HepG2 (cell line): Measurements from ENCODE around the gene TPM2. TPM values are rescaled to one million over a fixed set of nuclear protein-coding genes. Genes with fewer than 3 reads are reported as not detected.

Source experiments
- FOXA3 ChIP-seq: IDR thresholded peaks from 2 replicates; pipeline ENCODE4 v1.6.1; 2016; ENCODE audit warnings: missing genetic modification reagents, missing compliant biosample characterization
- KDM4B ChIP-seq: sonication (generic); formaldehyde crosslinking; IDR thresholded peaks from 2 replicates; pipeline ENCODE4 v1.4.0; 2020; ENCODE audit warnings: missing genetic modification reagents
- NAIF1 ChIP-seq: sonication (generic); formaldehyde crosslinking; IDR thresholded peaks from 2 replicates; pipeline ENCODE4 v1.5.0; 2020; ENCODE audit warnings: mild to moderate bottlenecking, missing genetic modification reagents, borderline replicate concordance
- PHF20 ChIP-seq: sonication (generic); formaldehyde crosslinking; IDR thresholded peaks from 2 replicates; pipeline ENCODE4 v1.5.0; 2020; ENCODE audit warnings: mild to moderate bottlenecking, missing genetic modification reagents
- PRDM15 ChIP-seq: sonication (generic); formaldehyde crosslinking; IDR thresholded peaks from 2 replicates; pipeline ENCODE4 v1.4.0; 2020; ENCODE audit warnings: missing genetic modification reagents
- REXO4 ChIP-seq: sonication (generic); formaldehyde crosslinking; IDR thresholded peaks from 2 replicates; pipeline ENCODE4 v1.8.0; 2022; ENCODE audit warnings: missing genetic modification reagents, mild to moderate bottlenecking, borderline replicate concordance
- STAG1 ChIP-seq: sonication (generic); formaldehyde crosslinking; IDR thresholded peaks from 2 replicates; pipeline ENCODE4 v1.4.0; 2020; ENCODE audit warnings: missing genetic modification reagents
- ZBTB20 ChIP-seq: sonication (generic); formaldehyde crosslinking; IDR thresholded peaks from 2 replicates; pipeline ENCODE4 v1.8.1; 2023; ENCODE audit warnings: missing genetic modification reagents, low read depth, mild to moderate bottlenecking, borderline replicate concordance
- ZBTB33 ChIP-seq: sonication (generic); formaldehyde crosslinking; IDR thresholded peaks from 2 replicates; pipeline ENCODE4 v1.4.0; 2020; ENCODE audit warnings: missing genetic modification reagents
- ZBTB8A ChIP-seq: sonication (generic); formaldehyde crosslinking; IDR thresholded peaks from 2 replicates; pipeline ENCODE4 v1.4.0; 2020; ENCODE audit warnings: mild to moderate bottlenecking, low read depth, missing genetic modification reagents, borderline replicate concordance
- ZGPAT ChIP-seq: IDR thresholded peaks from 2 replicates; pipeline ENCODE4 v1.6.1; 2016; ENCODE audit warnings: mild to moderate bottlenecking
- ZNF326 ChIP-seq: sonication (generic); formaldehyde crosslinking; IDR thresholded peaks from 2 replicates; pipeline ENCODE4 v1.4.0; 2020; ENCODE audit warnings: missing genetic modification reagents, borderline replicate concordance
- ZNF329 ChIP-seq: sonication (generic); formaldehyde crosslinking; IDR thresholded peaks from 2 replicates; pipeline ENCODE4 v1.9.0; 2021; ENCODE audit warnings: low read depth, mild to moderate bottlenecking, missing genetic modification reagents
- ZNF335 ChIP-seq: sonication (generic); formaldehyde crosslinking; IDR thresholded peaks from 2 replicates; pipeline ENCODE4 v1.4.0; 2020; ENCODE audit warnings: missing genetic modification reagents
- ZNF687 ChIP-seq: sonication (generic); formaldehyde crosslinking; IDR thresholded peaks from 2 replicates; pipeline ENCODE4 v1.5.1; 2020; ENCODE audit warnings: mild to moderate bottlenecking, missing genetic modification reagents, moderate library complexity
- ZNF740 ChIP-seq: sonication (generic); formaldehyde crosslinking; IDR thresholded peaks from 2 replicates; pipeline ENCODE4 v1.4.0; 2020; ENCODE audit warnings: missing genetic modification reagents
- ZSCAN21 ChIP-seq: sonication (generic); formaldehyde crosslinking; IDR thresholded peaks from 2 replicates; pipeline ENCODE4 v1.8.0; 2022; ENCODE audit warnings: mild to moderate bottlenecking, missing genetic modification reagents, moderate library complexity, borderline replicate concordance
- polyA plus RNA-seq, 8 experiments: library from polyadenylated mRNA; depleted of rRNA in 3 of 8; stranded (reverse) in 7 of 8; unstranded in 1 of 8; fragments of >200 nt; fragmentation: Illumina TruSeq in 4 of 8; extraction: Trizol in 4 of 8; gene quantifications; 2 replicates each; pipeline versions ENCODE4 v1.2.1 to v1.2.3, GENCODE V29; 2011 to 2016; ENCODE audit warnings: low read depth in 4 of 8, missing spikeins in 1 of 8, mixed read lengths in 1 of 8; ENCODE audit not compliant: insufficient read depth in 1 of 8
- total RNA-seq, 5 experiments: library from RNA; depleted of rRNA; stranded (reverse); fragments of >200 nt; fragmentation: Illumina TruSeq; extraction: Trizol; gene quantifications; 2 replicates each; pipeline ENCODE4 v1.2.3, GENCODE V29; 2016; ENCODE audit warnings: low read depth in 1 of 5

TPM2 gene
- total and polyA plus RNA-seq, 2 of the 13 experiments (the other 11 are each of a cell fraction or from before 2014, with no cell fraction given) = 3.1 to 10.7 TPM

GRCh38 chr9:35732185-35732799 is 42.6 kb upstream of the TPM2 start, which contains the start of the genes CREB3 and TLN1 (continued):
- TF ChIP-seq NAIF1 (0 out of 2 replicates have a peak, but pooled peaks have one; percentile 85), KDM4B (CRISPR knock-in tag) (peak; percentile 78; the same call in 1 of the 2 replicates), ZBTB33 (peak; percentile 22; the same call in 1 of the 2 replicates), FOXA3 (CRISPR knock-in tag) (peak; percentile 52; the same call in 1 of the 2 replicates), ZSCAN21 (no peak), ZGPAT (CRISPR knock-in tag) (peak; percentile 91), ZNF687 (peak; percentile 89), ZBTB20 (CRISPR knock-in tag) (peak; percentile 30; the same call in 1 of the 2 replicates), REXO4 (no peak), ZNF740 (CRISPR knock-in tag) (0 out of 2 replicates have a peak, but pooled peaks have one; percentile 64), ZBTB8A (CRISPR knock-in tag) (no peak), ZNF329 (CRISPR knock-in tag) (no peak), STAG1 (CRISPR knock-in tag) (peak; percentile 28; the same call in 1 of the 2 replicates), PRDM15 (CRISPR knock-in tag) (peak; percentile 89), PHF20 (CRISPR knock-in tag) (peak; percentile 89), ZNF326 (no peak), ZNF335 (CRISPR knock-in tag) (peak; percentile 50; the same call in 1 of the 2 replicates)
